Measurements from ENCODE around the gene GPR17.

Gene GPR17

DNA sequence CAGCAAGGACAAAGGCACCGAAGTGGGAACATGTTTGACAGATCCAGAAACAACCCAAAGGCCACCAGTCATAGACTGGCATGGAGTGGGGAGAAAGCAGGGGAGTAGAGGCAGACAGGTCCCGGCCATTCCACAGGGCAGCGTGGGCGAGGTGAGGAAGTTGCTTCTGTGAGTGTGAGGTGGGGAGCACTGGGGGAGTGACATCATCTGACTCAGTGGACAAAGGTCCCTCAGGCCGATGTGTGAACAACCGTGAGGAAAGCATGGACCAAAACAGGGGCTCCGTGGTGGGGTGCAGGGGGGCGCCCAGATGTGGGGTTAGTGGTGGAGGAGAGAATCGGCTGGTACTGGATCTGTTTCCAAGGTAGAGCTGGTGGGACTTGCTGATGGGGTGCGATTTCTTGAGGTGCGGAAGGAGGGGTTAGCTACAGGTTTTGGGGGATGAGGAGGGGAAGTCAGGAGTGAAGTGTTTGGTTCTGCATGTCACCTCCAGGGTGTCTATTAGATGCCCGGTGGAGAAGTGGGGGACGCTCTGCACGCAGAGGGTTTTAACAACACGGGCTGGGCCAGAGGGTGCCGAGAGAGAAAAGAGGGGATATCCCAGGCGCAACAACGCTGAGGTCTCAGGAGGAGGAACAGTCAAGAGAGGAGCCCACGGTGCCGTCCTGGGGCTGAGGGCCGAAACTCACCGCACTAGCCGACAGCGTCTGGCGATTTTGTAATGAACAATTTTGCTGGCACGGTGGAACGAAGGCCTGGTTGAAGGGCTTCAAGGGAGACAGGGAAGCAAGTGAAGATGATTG is 52.8 kb downstream of the GPR17 start:
- no peak for DNase-seq

DNA sequence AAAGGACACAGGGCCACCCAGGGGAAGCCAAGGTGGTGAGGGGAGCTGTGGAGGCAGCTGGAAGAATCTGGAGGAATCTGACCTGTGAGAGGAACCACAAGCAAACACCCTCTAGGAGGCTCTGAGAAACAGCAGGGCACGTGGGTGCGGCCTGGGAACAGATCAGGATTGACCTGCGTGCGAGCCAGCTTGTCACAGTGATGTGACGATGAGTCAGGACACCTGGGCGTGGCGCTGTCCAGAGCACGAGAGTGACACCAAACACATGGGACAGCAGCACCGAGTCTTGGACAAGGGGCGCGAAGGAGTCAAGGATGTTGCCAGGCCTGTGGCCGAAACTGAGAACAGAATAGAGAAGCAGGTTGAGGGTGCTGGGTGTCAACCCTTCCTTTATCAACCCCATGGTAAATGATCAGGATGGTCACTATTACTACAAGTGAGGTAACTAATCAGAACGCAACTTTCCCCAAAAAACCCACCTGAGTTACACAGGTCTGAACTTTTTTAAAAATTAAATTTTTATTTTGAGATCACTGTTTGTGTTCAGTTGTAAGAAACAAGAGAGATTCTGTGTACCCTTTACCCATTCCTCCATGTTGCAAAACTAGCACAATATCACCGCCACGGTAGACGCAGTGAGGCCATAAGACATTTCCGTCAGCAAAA is 54.7 kb downstream of the GPR17 start:
- DNase-seq = peak; percentile 44

DNA sequence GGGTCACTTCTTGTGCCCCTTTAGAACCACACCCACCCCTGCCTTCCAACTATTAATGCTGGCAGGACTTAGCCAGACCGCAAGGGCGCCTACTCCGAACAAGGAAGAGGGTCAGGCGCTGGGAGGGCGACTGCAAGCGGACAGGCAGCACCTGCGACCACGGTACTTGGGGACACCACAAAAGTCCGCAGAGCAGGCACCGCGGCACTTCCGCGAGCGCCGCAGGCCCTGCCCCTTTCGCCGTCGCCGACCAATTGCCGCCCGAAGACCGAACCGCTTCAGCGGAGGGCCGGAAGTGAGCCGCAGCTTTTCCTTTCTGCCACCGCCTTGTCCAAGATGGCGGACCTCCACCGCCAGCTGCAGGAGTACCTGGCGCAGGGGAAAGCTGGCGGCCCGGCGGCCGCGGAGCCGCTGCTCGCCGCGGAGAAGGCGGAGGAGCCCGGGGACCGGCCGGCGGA is 55.3 kb downstream of the GPR17 start, which contains the start of gene SFT2D3:
Gene SFT2D3 (plus strand): TSS at position 305 of the 458 bp plus-strand sequence. CDS start 32 bp downstream, at position 337.
- peak; percentile 90 for DNase-seq

DNA sequence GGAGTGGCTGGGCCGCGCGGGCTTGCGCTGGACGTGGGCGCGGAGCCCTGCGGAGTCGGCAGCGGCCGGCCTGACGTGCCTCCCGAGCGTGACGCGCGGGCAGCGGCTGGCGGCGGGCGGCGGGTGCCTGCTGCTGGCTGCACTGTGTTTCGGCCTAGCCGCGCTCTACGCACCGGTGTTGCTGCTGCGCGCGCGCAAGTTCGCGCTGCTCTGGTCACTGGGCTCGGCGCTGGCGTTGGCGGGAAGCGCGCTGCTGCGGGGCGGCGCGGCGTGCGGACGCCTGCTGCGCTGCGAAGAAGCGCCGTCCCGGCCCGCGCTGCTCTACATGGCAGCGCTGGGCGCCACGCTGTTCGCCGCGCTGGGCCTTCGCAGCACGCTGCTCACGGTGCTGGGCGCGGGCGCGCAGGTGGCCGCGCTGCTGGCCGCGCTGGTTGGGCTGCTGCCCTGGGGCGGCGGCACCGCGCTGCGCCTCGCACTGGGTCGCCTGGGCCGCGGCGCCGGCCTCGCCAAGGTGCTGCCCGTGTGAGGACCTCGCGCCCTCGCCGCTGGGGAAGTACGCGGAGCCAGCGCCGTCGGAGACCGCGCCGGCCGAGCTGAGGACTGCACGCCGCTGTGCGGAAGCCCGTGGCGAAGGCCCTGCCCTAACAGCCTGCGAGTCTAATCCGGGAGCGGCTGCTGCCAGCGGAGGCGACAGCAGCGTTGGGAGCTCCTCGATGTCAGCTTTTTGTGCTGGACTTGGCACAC is 55.9 kb downstream of the GPR17 start:
- peak; percentile 83 for DNase-seq

All from CD4-positive, alpha-beta T cell treated with Interleukin-10 for 1 hour (primary cell).